DND-41 (cell line): Measurements from ENCODE around the gene SKIC2.

Source experiments
- ATAC-seq: fragments of 200-7000 bp; cut with Tn5 transposase; 3 replicates; pipeline ENCODE4 v1.9.1; 2021; ENCODE audit warnings: low read depth; ENCODE audit not compliant: insufficient read depth
- DNase-seq: peaks from one replicate; pipeline ENCODE4 v3.0.0-alpha.2; 2020
- H2AFZ ChIP-seq: 2 replicates; pipeline ENCODE4 v1.6.0; 2012; ENCODE audit warnings: low read depth, low read length
- H3K27ac ChIP-seq: 2 replicates; pipeline ENCODE4 v1.5.1; 2012; ENCODE audit warnings: low read length, inconsistent platforms
- H3K27me3 ChIP-seq: fragments of 200-600 bp; sonication (generic); 2 replicates; pipeline ENCODE4 v1.6.0; 2012; ENCODE audit warnings: low read length, mild to moderate bottlenecking, inconsistent platforms; ENCODE audit not compliant: insufficient read depth, poor library complexity
- H3K36me3 ChIP-seq: 2 replicates; pipeline ENCODE4 v1.5.1; 2012; ENCODE audit warnings: low read length, inconsistent platforms; ENCODE audit not compliant: insufficient read depth
- H3K4me1 ChIP-seq: 2 replicates; pipeline ENCODE4 v1.5.1; 2012; ENCODE audit warnings: mild to moderate bottlenecking, low read length; ENCODE audit not compliant: insufficient read depth
- H3K4me2 ChIP-seq: 2 replicates; pipeline ENCODE4 v1.6.0; 2012; ENCODE audit warnings: mild to moderate bottlenecking, moderate library complexity, low read length, inconsistent platforms; ENCODE audit not compliant: insufficient read depth
- H3K4me3 ChIP-seq, 2 experiments: fragments of 200-600 bp in 1 of 2; shearing (Covaris generic) in 1 of 2; 2 replicates each; pipeline ENCODE4 v1.5.1; 2012 to 2016; ENCODE audit warnings: inconsistent platforms in 2 of 2, low read length in 2 of 2, mild to moderate bottlenecking in 2 of 2, low read depth in 1 of 2, moderate library complexity in 1 of 2
- H3K79me2 ChIP-seq: 2 replicates; pipeline ENCODE4 v1.6.0; 2012; ENCODE audit warnings: low read length, inconsistent platforms; ENCODE audit not compliant: insufficient read depth
- H3K9ac ChIP-seq: 2 replicates; pipeline ENCODE4 v1.6.0; 2012; ENCODE audit warnings: low read depth, mild to moderate bottlenecking, inconsistent platforms, low read length, moderate library complexity
- H3K9me3 ChIP-seq: 2 replicates; pipeline ENCODE4 v1.5.1; 2012; ENCODE audit warnings: low read length, moderate library complexity, mild to moderate bottlenecking, inconsistent platforms; ENCODE audit not compliant: insufficient read depth, severe bottlenecking
- H4K20me1 ChIP-seq: 2 replicates; pipeline ENCODE4 v1.6.0; 2012; ENCODE audit warnings: low read length; ENCODE audit not compliant: insufficient read depth
- EZH2 ChIP-seq: IDR thresholded peaks from 3 replicates; pipeline ENCODE4 v1.6.1; 2012; ENCODE audit warnings: borderline replicate concordance, low read depth, mild to moderate bottlenecking, moderate library complexity, low read length, inconsistent platforms; ENCODE audit not compliant: severe bottlenecking
- TF ChIP-seq, protein P1 (sequence below): IDR thresholded peaks from 2 replicates; pipeline ENCODE4 v1.5.1; 2012; ENCODE audit warnings: borderline replicate concordance, low read length, moderate library complexity, mild to moderate bottlenecking; ENCODE audit not compliant: poor library complexity, severe bottlenecking; ENCODE audit errors: extremely low read depth

The SKIC2 gene

DNA sequence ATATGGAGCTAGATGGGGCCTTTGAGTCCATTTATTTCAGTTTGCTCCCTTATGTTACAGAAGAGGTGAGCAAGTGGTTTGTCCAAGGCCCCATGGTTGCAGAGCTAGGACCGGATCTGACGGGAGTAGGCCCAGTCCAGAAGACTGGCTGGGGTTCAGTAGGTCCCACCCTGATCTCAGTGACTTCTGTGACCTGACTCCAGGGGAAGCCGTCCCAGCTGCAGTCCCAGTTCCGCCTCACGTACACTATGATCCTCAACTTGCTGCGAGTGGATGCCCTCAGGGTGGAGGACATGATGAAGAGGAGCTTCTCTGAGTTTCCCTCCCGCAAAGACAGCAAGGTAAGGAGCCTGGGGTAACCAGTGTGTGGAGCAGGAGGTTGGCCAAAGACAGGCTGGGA, 7.5 kb downstream of the SKIC2 start:
- Histone ChIP-seq H3K9me3 (no peaks in the 10 kb centered on the region), H3K27me3 (no peaks in the 10 kb centered on the region), H3K9ac (no peak overlapping the region), H2AFZ (no peak overlapping the region), H3K4me1 (peaks cover 23% of the 10 kb centered on the region), H3K36me3 (peaks cover 91% of the 10 kb centered on the region), H3K4me3 (no peak overlapping the region), H3K27ac (no peak overlapping the region), H3K4me2 (no peak overlapping the region), H3K79me2 (peaks cover 21% of the 10 kb centered on the region), H4K20me1 (peaks cover 6% of the 10 kb centered on the region; the same call in 1 of the 2 replicates)
- DNase-seq (no peak), ATAC-seq (no peak)
- TF ChIP-seq EZH2 = no peak
- TF ChIP-seq, protein P1, sequence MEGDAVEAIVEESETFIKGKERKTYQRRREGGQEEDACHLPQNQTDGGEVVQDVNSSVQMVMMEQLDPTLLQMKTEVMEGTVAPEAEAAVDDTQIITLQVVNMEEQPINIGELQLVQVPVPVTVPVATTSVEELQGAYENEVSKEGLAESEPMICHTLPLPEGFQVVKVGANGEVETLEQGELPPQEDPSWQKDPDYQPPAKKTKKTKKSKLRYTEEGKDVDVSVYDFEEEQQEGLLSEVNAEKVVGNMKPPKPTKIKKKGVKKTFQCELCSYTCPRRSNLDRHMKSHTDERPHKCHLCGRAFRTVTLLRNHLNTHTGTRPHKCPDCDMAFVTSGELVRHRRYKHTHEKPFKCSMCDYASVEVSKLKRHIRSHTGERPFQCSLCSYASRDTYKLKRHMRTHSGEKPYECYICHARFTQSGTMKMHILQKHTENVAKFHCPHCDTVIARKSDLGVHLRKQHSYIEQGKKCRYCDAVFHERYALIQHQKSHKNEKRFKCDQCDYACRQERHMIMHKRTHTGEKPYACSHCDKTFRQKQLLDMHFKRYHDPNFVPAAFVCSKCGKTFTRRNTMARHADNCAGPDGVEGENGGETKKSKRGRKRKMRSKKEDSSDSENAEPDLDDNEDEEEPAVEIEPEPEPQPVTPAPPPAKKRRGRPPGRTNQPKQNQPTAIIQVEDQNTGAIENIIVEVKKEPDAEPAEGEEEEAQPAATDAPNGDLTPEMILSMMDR = no peak

DNA sequence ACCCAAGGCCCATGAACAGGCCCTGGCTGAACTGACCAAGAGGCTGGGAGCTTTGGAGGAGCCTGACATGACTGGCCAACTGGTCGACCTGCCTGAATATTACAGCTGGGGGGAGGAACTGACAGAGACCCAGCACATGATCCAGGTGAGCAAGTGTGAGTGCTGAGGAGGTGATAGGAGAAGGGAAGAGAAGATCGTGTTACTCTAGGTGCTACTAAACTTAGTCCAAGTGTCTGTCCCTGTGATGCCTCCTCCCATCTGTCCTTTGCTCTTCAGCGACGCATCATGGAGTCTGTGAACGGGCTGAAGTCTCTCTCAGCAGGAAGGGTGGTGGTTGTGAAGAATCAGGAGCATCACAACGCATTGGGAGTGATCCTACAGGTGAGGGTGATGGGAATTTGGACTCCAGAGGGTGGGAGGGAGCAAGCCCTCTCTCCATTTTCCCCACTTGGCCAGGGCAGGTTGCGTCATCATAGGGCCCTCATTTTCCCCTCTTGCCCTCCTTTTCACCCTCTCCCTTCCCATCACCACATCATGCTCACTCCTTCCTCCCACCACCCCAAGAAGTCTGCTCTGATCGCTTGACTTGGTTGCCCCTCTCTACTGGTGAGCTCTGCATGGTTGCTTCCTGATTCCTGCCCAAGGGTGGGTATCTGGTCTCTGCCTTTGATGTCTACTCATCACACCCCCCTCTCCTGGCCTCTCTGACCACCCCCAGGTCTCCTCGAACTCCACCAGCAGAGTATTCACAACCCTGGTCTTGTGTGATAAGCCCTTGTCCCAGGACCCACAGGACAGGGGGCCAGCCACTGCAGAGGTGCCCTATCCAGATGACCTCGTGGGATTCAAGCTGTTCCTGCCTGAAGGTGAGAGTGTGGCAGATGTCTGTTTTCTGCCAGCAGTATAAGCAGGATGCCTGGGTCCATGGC, 8.3 kb downstream of the SKIC2 start:
- H3K4me2 ChIP-seq = no peak overlapping the region
- H3K79me2 ChIP-seq = peaks cover 24% of the 10 kb centered on the region
- no peaks in the 10 kb centered on the region for H3K27me3 ChIP-seq
- peaks cover 26% of the 10 kb centered on the region for H3K4me1 ChIP-seq
- peaks cover 6% of the 10 kb centered on the region; the same call in 1 of the 2 replicates for H4K20me1 ChIP-seq
- H3K27ac ChIP-seq = no peak overlapping the region
- peaks cover 83% of the 10 kb centered on the region for H3K36me3 ChIP-seq
- no peak overlapping the region for H2AFZ ChIP-seq
- TF ChIP-seq EZH2 = no peak
- TF ChIP-seq, protein P1 = no peak
- H3K4me3 ChIP-seq = no peak overlapping the region
- no peak overlapping the region for H3K9ac ChIP-seq
- ATAC-seq (no peak), DNase-seq (no peak)
- H3K9me3 ChIP-seq = no peaks in the 10 kb centered on the region

DNA sequence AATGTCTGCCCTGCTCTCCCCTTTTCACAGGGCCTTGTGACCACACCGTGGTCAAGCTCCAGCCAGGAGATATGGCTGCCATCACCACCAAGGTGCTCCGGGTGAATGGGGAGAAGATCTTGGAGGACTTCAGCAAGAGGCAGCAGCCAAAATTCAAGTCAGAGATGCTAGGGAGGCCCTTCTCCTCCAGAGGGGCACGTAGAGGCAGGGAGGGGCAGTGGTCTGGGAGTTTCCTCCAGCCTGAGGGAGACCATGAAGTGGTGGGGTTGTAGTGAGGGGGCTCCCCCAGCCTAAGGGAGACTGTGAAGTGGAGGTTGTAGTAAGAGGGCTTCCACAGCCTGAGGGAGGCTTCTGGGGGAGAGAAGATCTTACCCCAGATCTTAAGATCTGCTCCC, 8.9 kb downstream of the SKIC2 start:
- Histone ChIP-seq H3K9me3 (no peaks in the 10 kb centered on the region), H3K36me3 (peaks cover 76% of the 10 kb centered on the region), H3K27ac (no peak overlapping the region), H3K79me2 (peaks cover 30% of the 10 kb centered on the region), H4K20me1 (peaks cover 6% of the 10 kb centered on the region; the same call in 1 of the 2 replicates), H3K27me3 (no peaks in the 10 kb centered on the region), H3K4me1 (peaks cover 31% of the 10 kb centered on the region), H3K9ac (no peak overlapping the region), H3K4me2 (no peak overlapping the region), H2AFZ (no peak overlapping the region), H3K4me3 (no peak overlapping the region)
- no peak for ATAC-seq
- no peak for DNase-seq
- no peak for TF ChIP-seq EZH2
- TF ChIP-seq, protein P1 = no peak
